GM03348 (cell line): ENCODE data around the gene ZNF570.

Experiments used
- DNase-seq: peaks from one replicate; pipeline ENCODE4 v3.0.0; 2012; ENCODE audit warnings: low spot score

The ZNF570 gene

DNA sequence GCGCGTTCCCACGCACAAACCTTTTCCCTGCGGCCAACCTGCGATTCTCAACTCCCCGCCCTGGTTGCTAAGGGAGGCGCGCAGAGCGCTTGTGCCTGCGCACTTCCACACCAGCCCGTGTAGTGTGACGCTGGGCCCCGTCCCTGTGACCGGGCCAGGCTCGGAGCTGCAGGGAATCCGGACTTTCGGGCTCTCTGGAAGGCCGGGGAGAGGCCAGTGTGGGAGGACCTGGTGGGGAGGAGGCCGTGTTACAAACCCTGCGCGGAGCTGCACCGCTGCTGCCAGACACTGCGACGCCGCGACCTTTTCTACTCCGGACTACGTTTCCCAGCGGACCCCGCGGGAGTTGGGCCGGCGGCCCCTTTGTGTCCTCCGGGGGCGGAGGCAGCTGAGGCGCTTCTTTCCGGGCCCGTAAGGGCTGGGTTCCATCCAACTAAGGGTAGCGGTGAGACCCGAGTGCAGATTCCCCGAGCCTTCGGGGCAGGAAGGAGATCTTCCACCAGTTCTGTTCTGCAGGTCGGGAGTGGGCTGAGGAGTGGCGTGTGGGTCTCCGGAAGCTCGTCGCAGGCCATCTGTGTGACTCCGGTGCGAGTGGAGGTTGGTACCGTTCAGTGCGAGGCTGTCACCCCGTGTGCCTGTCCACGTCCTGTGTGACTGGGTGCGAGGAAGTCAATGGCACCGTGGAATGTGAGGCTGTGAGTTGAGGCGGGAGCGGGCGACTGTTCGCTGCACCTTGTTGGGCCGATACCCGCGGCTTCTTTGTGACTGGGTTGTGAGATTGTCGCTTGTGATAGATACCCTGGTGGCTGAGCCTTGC is at the start of gene ZNF570:
ZNF570 (plus strand) TSS at position 396 of the 817 bp plus-strand sequence. CDS start 999 bp downstream, outside the sequence.
- peak; percentile 93 for DNase-seq

DNA sequence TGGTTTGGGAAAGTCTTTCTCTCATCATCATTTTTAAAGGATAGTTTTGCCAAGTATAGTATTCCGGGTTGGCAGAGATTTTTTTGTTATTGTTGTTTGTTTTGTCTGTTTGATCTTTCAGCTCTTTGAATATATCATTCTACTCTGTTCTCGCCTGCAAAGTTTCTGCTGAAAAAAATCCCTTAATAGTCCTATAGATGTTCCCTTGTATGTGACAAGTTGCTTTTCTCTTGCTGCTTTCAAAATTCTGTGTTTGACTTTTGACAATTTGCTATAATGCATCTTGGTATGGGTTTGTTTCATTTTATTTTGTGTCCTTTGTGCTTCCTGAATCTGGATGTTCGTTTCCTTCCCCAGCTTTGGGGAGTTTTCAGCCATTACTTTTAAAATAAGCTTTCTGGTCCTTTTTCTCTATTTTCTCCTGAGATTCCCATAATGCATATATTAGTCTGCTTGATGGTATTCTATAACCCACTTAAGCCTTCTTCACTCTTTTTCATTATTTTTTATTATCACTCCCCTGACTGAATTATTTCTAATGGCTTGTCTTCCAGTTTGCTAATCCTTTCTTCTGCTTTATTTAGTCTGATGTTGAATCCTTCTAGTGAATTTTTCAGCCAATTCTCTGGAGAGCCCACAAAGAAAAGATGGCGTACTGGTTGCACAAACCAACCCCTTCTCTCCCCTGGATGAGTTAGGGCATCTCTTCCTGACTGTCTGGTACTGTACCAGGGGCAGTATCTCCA is 16.5 kb upstream of the ZNF570 start:
- no peak for DNase-seq

DNA sequence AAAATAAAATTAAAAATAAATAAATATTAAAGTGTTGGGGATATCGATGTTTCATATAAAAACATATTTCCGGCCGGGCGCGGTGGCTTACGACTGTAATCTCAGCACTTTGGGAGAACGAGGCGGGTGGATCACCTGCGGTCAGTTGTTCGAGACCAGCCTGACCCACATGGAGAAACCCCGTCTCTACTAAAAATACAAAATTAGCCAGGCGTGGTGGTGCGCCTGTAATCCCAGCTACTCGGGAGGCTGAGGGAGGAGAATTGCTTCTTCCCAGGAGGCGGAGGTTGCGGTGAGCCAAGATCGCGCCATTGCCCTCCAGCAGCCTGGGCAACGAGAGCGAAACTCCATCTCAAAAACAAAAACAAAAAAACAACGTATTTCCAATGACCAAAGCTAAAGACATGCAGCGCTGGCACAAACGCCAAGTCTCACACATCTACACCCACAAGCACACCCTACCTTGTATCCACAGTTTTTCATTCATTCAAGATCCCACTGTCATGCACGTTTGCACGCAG is 2.8 kb upstream of the ZNF570 start:
- DNase-seq: no peak

DNA sequence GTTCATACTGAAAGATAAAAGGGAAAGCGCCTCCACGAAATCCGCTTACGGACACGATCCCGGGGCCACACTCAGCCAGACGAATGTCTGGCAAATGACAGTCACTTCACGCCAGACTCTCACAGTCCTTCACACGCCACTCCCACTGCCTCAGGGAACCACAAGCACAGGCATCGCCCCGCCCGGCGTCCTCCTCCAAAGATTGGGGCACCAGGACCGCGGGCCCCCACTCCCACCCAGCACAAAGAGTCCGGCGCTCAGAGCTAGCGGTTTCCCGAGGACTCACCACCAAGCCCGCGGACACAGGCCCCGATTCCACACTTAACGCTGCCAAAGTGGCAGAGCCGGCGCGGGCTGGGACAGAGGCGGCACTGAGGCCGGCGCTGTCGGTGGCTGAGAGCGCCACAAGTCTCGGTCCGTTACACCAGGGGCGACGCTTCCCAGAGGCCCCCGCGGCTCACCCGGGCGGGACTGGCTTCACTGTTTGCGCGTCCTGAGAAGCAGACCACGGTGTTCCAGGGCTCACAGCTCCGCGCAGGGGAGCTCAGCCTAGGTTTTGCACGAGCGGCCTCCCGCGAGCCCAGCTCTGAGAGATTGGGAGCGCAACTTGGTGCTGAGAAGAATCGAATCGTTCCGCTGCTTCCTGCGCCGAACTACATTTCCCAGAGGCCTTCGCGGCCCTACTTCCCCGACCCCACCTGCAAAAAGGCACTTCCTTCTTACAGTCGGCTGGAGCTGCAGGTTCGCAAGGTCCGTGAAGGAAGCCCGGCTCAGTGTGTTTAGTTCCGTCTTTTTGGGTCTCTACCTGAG is 2.2 kb upstream of the ZNF570 start, which contains the start of gene ZNF569:
ZNF569 (minus strand) TSS at position 647 of the 810 bp plus-strand sequence. CDS start 22,523 bp downstream, outside the sequence.
- DNase-seq: peak; percentile 89

DNA sequence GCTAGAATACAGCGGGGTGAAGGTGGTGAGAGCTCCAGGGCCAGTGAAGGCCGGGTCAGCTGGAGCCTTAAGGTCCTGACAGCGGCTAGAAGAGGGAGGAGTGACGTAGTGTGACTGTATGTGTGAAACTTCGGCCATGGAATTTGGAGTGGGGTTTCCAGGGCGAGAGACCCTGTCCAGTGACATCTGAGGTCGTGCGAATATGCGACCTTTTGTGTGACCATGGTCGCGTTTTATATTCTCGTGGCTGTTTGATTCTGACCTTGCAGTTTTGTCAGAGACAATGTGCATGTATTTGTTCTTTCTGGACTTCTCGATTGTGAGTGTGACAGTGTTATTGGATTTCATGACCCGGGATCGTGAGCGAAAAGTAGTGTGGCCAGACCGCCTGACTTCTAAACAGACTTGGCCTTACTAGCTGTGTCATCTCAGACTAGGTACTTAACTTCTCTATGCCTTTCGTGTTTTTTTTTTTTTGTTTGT is 1.5 kb upstream of the ZNF570 start:
- DNase-seq: no peak

DNA sequence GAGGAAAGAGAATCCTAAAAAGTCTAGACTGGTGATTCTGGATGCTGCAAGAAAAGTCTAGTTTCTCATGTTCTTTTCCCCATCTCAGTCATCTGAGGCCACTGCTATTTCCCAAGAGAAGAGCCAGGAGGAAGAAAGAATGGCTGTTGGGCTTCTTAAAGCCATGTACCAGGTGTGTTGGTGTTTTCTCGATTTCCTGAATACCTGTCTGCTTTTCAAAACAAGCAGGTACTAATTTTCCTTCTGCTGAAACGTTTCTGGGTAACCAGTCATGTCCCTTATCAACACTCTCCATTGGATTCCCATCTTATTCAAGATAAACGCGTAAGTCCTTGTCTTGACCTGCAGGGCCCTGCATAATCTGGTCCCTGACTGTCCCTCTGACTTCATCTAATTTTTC is 1.1 kb downstream of the ZNF570 start:
- peak; percentile 1 for DNase-seq

DNA sequence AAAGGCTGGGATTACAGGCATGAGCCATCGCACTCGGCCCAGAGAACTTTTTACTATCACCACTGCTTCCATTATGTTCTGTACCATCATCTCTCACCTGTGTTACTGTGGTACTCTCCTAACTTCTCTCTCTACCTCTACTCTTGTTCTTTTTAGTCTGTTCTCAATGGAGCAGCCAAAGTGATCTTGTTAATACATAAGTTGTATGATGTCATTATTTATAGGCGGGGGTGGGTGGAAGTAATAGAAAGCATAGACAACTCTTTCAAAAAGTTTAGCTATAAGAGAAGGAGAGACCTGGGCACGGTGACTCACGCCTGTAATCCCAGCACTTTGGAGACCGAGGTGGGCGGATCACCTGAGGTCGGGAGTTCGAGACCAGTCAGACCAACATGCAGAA is 3.0 kb downstream of the ZNF570 start:
- DNase-seq: no peak

DNA sequence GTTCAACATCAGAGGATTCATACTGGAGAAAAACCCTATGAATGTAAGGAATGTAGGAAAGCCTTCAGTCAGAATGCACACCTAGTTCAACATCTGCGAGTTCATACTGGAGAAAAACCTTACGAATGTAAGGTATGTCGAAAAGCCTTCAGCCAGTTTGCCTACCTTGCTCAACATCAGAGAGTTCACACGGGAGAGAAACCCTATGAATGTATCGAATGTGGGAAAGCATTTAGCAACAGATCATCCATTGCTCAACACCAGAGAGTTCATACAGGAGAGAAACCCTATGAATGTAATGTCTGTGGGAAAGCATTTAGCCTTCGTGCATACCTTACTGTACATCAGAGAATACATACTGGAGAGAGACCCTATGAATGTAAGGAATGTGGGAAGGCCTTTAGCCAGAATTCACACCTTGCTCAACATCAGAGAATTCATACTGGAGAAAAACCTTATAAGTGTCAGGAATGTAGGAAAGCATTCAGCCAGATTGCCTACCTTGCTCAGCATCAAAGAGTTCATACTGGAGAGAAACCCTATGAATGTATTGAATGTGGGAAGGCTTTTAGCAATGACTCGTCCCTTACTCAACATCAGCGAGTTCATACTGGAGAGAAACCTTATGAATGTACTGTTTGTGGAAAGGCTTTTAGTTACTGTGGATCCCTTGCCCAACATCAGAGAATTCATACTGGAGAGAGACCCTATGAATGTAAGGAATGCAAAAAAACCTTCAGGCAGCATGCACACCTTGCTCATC is 15.4 kb downstream of the ZNF570 start:
- DNase-seq: no peak

DNA sequence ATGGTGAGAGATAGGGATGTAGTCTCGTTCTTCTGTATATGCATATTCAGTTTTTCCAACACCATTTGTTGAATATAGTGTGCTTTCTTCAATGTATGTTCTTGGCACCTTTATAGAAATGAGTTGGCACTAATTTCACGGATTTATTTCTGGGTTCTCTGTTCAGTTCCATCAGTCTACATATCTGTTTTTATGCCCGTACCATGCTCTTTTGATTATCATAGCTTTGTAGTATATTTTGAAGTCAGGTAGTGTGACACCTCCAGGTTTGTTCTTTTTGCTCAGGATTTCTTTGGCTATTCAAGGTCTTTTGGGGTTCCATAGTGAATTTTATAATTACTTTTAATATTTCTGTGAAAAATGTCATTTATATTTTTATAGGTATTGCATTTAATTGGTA is 23.1 kb downstream of the ZNF570 start:
- DNase-seq: no peak

DNA sequence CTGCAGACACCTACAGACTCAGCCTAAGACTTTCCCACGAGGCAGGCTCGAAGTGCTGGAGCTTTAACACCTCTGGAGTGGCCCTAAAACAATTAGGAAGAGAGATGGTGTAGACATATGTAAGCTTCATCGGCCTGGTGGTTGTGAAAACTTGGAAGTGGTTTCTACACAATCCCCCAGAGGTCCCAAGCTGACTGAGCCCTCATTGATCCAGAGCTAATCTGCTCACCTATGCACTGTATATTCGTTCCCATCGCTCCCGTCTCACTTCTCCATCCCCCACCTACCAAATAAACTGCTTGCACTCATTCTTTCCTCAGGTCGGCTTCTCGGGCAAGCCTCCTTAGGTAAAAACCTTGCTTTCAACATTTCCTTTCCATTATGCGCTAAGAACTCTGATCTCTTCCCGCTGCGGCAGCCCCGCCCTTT is 36.8 kb downstream of the ZNF570 start:
- no peak for DNase-seq

DNA sequence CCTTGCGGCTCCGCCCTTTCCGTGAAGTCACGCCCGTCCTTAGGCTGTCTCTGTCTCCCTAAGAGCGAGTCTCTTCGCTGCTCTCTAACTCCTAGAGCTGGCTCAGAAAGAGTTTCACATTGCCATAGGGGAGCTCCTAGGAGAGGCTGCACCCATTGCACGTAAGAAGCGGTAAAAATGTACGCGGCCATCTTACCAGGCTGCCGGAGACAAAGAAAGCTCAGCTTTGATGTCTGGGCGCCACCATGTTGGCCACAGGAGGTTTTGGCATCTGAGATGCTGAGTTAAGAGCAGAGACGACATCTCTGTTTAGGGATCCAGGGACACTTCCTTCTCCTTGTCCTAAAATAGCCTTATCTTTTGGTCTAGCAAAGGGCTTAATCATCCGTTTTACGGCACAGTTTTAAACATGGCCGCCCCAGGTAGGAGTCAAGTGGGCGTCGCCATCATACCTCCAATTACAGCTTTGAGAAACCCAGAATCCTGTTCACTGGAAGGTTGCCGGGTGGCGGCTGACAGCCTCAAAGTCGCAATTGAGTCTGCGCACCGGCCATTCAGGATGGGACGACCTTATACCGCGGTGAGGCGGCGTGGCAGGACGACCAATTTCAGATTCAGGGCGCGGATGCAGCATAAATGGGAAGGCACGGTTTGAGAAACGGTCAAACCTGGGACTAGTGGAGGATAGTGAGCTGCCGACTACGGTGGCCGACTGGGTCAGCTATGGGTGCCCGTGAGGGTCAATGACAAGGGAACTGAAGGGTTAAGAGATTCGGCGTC is 37.4 kb downstream of the ZNF570 start, which contains the start of gene ZNF793:
ZNF793 (plus strand) TSS at position 553 of the 780 bp plus-strand sequence. CDS start 16,501 bp downstream, outside the sequence.
- peak; percentile 73 for DNase-seq

DNA sequence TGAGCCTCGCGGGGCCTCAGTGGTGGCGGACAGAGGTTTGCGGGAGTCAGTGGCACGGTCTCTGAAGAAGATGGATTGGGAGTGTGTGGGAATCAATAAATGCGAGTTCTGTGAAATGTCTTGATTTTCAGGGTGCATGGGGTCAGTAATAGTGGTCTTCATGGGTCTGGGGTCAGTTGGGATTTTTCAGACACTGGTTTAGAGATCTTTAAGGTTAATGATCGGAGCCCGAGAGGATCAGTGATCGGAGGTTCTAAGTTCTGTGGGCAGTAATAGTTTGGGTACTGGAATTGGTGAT is 38.0 kb downstream of the ZNF570 start:
- no peak for DNase-seq

DNA sequence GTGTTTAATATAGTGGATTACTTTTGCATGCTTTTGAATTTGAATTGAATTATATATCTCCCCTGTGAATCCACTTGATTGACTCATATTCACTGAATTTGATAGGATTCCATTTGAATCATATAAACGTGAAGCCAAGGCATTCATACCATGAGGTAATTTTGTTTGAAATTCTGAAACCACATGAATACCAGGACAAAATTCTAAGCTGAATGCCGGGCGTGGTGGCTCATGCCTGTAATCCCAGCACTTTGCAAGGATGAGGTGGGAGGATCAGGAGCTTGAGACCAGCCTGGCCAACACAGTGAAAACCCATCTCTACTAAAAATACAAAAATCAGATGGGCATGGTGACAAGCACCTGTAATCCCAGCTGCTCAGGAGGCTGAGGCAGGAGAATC is 42.0 kb downstream of the ZNF570 start:
- no peak for DNase-seq

DNA sequence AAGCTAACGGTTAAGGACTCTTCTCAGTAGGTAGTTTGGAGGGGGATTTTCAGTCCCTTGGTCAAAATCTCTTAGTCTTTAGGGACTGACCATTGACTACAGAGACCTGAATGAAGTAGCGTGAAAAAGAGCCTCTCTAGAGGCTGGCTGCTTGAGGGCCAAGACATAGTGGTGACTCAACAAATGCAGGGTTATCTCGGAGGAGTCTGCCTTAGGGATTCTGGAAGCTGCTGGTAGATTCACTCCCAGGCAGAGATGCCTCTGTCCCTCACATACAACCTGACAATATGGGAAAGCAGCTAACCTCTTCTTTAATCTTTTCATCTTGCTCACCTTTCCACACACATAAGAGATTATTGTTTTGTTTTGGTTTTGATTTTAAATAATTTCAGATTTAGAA is 42.7 kb downstream of the ZNF570 start:
- DNase-seq: no peak

DNA sequence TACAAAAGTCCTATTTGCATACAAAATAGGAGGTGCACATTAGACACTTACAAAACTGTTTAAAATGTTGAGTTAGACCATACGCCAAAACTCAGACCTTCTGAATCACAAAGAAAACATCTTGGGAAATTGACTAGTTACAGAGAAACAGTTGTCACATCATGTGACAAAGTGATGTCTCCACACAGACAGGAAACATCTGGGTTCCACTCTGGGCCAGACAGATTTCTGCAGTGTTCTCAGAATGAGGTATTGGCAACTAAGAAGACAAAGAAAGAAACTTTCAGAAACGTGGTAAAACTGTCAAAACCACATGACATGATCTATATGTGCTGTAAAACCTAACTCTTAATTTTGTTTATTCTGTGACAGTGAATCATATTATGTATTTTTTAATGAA is 44.2 kb downstream of the ZNF570 start:
- DNase-seq: no peak

DNA sequence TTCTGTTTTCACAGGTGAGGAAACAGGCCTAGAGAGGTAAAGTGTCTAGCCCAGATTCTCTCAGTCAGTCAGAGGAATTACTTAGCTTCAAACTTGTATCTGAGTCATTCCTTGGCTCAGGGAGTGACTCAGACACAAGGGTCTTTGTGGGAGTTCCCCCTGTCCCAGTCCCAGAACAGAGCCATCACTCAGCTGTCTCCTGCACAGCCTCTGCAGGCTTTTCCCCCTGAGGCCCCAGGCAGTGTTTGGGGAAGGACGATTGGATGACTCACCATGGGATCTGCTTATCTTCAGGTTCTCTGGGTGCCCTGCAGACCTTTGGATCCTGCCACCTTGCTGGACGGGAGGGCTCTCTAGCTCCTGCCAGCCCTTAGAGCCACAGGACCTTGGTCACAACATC is 50.7 kb downstream of the ZNF570 start:
- no peak for DNase-seq

DNA sequence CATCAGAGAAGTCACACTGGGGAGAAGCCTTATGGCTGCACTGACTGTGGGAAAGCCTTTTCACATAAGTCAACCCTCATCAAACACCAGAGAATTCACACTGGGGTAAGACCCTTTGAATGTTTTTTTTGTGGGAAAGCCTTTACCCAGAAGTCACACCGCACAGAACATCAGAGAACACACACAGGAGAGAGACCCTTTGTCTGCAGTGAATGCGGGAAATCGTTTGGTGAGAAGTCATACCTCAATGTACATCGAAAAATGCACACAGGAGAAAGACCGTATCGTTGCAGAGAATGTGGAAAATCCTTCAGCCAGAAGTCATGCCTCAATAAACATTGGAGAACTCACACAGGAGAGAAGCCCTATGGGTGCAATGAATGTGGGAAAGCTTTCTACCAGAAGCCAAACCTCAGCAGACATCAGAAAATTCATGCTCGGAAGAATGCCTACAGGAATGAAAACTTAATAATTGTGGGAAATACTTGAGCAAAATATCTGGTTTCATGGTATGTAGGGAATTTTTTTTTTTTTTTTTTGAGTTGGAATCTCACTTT is 68.3 kb downstream of the ZNF570 start:
- no peak for DNase-seq
